ENCODE measurements around the gene ATG4B. TPM values are rescaled to one million over a fixed set of nuclear protein-coding genes. Genes with fewer than 3 reads are reported as not detected.

The ATG4B gene
- total and polyA plus RNA-seq, 10 donors = 31.1 to 114 (median 87.7) TPM

GRCh38 chr2:241722896-241723454, 85.5 kb downstream of the ATG4B start:
- H3K27ac ChIP-seq = no peak overlapping the region
- H3K27me3 ChIP-seq (replicated peaks in 1 of 7) = no peaks in the 10 kb centered on the region
- TF ChIP-seq POLR2A (IDR thresholded peaks at IDR 0.05) (no peak), CTCF (IDR thresholded peaks at IDR 0.05 in 8 of 11, conservative IDR thresholded peaks at IDR 0.05 in 3 of 11) (no peak), POLR2AphosphoS5 (IDR thresholded peaks at IDR 0.05) (no peak)
- intact Hi-C loops (cut with DNase I; ENCODE audit: low total_unique reads) = no loop called here
- 96 to 98% (median 97%) methylated on average over 17 to 21 of the region's 21 CpGs for WGBS, 5 donors
- peaks cover 0 to 89% (median 58%) of the 10 kb centered on the region in 6 donors for H3K36me3 ChIP-seq
- peaks cover 0 to 16% (median 4%) of the 10 kb centered on the region in 8 donors for H3K9me3 ChIP-seq
- no peaks in the 10 kb centered on the region for H3K4me1 ChIP-seq
- no peak for DNase-seq
- H3K4me3 ChIP-seq = no peak overlapping the region

Other genes starting within 250 kb of the ATG4B start
- 100 to 1,000 TPM; 127 to 217 (median 167) TPM for gene STK25, start 129.1 kb upstream of the ATG4B start, total RNA-seq
- 100 to 1,000 TPM; 133 to 254 (median 213) TPM for gene STK25, start 129.1 kb upstream of the ATG4B start, polyA plus RNA-seq
- 10 to 100 TPM in 4 of 7 donors, 1 to 10 TPM in 3; 6.5 to 19.4 (median 13.0) TPM for gene BOK, start 78.9 kb upstream of the ATG4B start, total RNA-seq
- 1 to 10 TPM; 3.0 to 7.2 (median 4.5) TPM for gene BOK, start 78.9 kb upstream of the ATG4B start, polyA plus RNA-seq
- 10 to 100 TPM; 23.5 to 31.5 (median 28.8) TPM for gene THAP4, start 535 bp upstream of the ATG4B start, total RNA-seq
- 10 to 100 TPM; 21.0 to 27.7 (median 23.5) TPM for gene THAP4, start 535 bp upstream of the ATG4B start, polyA plus RNA-seq
- 10 to 100 TPM; 14.0 to 27.9 (median 18.1) TPM for gene DTYMK, start 49.1 kb downstream of the ATG4B start, total RNA-seq
- gene DTYMK, start 49.1 kb downstream of the ATG4B start, polyA plus RNA-seq = 10 to 100 TPM; 19.3 to 38.9 (median 31.6) TPM
- 10 to 100 TPM; 18.2 to 51.1 (median 37.9) TPM for gene ING5, start 64.3 kb downstream of the ATG4B start, total RNA-seq
- gene ING5, start 64.3 kb downstream of the ATG4B start, polyA plus RNA-seq = 10 to 100 TPM; 32.6 to 36.4 (median 34.6) TPM
- gene D2HGDH, start 96.9 kb downstream of the ATG4B start, total RNA-seq = 10 to 100 TPM; 18.8 to 51.5 (median 32.3) TPM
- 10 to 100 TPM; 20.8 to 69.8 (median 67.0) TPM for gene D2HGDH, start 96.9 kb downstream of the ATG4B start, polyA plus RNA-seq
- gene GAL3ST2, start 139.1 kb downstream of the ATG4B start, total RNA-seq = under 1 TPM in 2 of 7 donors, not detected in 5; 0.25 to 0.85 TPM
- gene GAL3ST2, start 139.1 kb downstream of the ATG4B start, polyA plus RNA-seq = not detected
- 1 to 10 TPM in 2 of 7 donors, under 1 TPM in 2, not detected in 3; 0.32 to 1.9 (median 0.85) TPM for gene NEU4, start 171.5 kb downstream of the ATG4B start, total RNA-seq
- under 1 TPM; 0.04 to 0.22 (median 0.08) TPM for gene NEU4, start 171.5 kb downstream of the ATG4B start, polyA plus RNA-seq
- gene PDCD1, start 221.2 kb downstream of the ATG4B start, total RNA-seq = 1 to 10 TPM; 3.1 to 7.9 (median 5.4) TPM
- 1 to 10 TPM; 2.7 to 7.3 (median 5.2) TPM for gene PDCD1, start 221.2 kb downstream of the ATG4B start, polyA plus RNA-seq
- gene RTP5, start 232.0 kb downstream of the ATG4B start, total RNA-seq = 1 to 10 TPM in 4 of 7 donors, under 1 TPM in 3; 0.34 to 2.2 (median 1.0) TPM
- under 1 TPM; 0.39 to 0.93 (median 0.49) TPM for gene RTP5, start 232.0 kb downstream of the ATG4B start, polyA plus RNA-seq